Amygdala (tissue), 56 donors: Measurements from ENCODE around the gene HELZ.
"Not testable (repeated sequence)": the region's sequence is repeated elsewhere in the genome, so short reads cannot be mapped to it uniquely, and the experiment has no call there.

Experiments used
- DNase-seq, 56 donors: peaks; one replicate each; lab custom pipeline; 2025; lab: John Stamatoyannopoulos, UW

The HELZ gene

GRCh38 chr17:67200727-67201301 lies 44.2 kb downstream of the HELZ start:
- no peak for DNase-seq

GRCh38 chr17:67198131-67198530 lies 46.9 kb downstream of the HELZ start:
- no peak for DNase-seq

GRCh38 chr17:67197023-67197422 lies 48.0 kb downstream of the HELZ start:
- not testable (repeated sequence) for DNase-seq

- no peak for DNase-seq
Measured at GRCh38 chr17:67196422-67196821, 48.6 kb downstream of the HELZ start.

GRCh38 chr17:67194134-67194533 lies 50.9 kb downstream of the HELZ start:
- DNase-seq = no peak

GRCh38 chr17:67187927-67188326 lies 57.1 kb downstream of the HELZ start:
- DNase-seq = no peak

GRCh38 chr17:67186782-67187181 lies 58.2 kb downstream of the HELZ start:
- DNase-seq = no peak

GRCh38 chr17:67183531-67183930 lies 61.5 kb downstream of the HELZ start:
- no peak for DNase-seq

- DNase-seq = no peak
Measured at GRCh38 chr17:67181825-67182224, 63.2 kb downstream of the HELZ start.

- no peak for DNase-seq
Measured at GRCh38 chr17:67180275-67180674, 64.7 kb downstream of the HELZ start.

GRCh38 chr17:67178555-67178954 lies 66.4 kb downstream of the HELZ start:
- no peak for DNase-seq

GRCh38 chr17:67177732-67178131 lies 67.3 kb downstream of the HELZ start:
- no peak for DNase-seq

GRCh38 chr17:67174190-67174589 lies 70.8 kb downstream of the HELZ start:
- DNase-seq = no peak

- DNase-seq = no peak
Measured at GRCh38 chr17:67171560-67171959, 73.4 kb downstream of the HELZ start.

GRCh38 chr17:67168496-67168895 lies 76.5 kb downstream of the HELZ start:
- no peak for DNase-seq

GRCh38 chr17:67165201-67165600 lies 79.8 kb downstream of the HELZ start:
- peak in 1 of 56 donors; percentile 5 for DNase-seq

- no peak for DNase-seq
Measured at GRCh38 chr17:67164302-67164701, 80.7 kb downstream of the HELZ start.

- DNase-seq = no peak
Measured at GRCh38 chr17:67162771-67163170, 82.2 kb downstream of the HELZ start.

- DNase-seq = no peak
Measured at GRCh38 chr17:67161573-67161972, 83.4 kb downstream of the HELZ start.

GRCh38 chr17:67160791-67161190 lies 84.2 kb downstream of the HELZ start:
- DNase-seq = no peak

- peak in 2 of 56 donors; percentile 9 to 23 for DNase-seq
Measured at GRCh38 chr17:67157732-67158639, 87.0 kb downstream of the HELZ start.
